SU-DHL-6 (cell line): ENCODE data around the gene TBC1D4.
"Not testable (repeated sequence)": the region's sequence is repeated elsewhere in the genome, so short reads cannot be mapped to it uniquely, and the experiment has no call there.

Experiments used
- H2AFZ ChIP-seq: fragments of 200-600 bp; sonication (generic); 2 replicates; pipeline ENCODE4 v1.6.1; 2014; ENCODE audit warnings: low read depth, mild to moderate bottlenecking, moderate library complexity, mixed read lengths, antibody characterized with exemption, low read length; ENCODE audit not compliant: severe bottlenecking
- H3F3A ChIP-seq: fragments of 200-600 bp; shearing (Covaris generic); 2 replicates; pipeline ENCODE4 v1.6.0; 2016; ENCODE audit warnings: antibody characterized with exemption, mild to moderate bottlenecking; ENCODE audit not compliant: insufficient read depth
- H3K27ac ChIP-seq: fragments of 200-600 bp; sonication (generic); 2 replicates; pipeline ENCODE4 v1.5.1; 2016; ENCODE audit warnings: low read depth, mild to moderate bottlenecking, low read length, moderate library complexity, mixed read lengths
- H3K27me3 ChIP-seq: fragments of 200-600 bp; sonication (generic), shearing (Covaris generic); 2 replicates; pipeline ENCODE4 v1.6.0; 2014; ENCODE audit warnings: mild to moderate bottlenecking, low read length
- H3K36me3 ChIP-seq: fragments of 200-600 bp; sonication (generic); 2 replicates; pipeline ENCODE4 v1.6.1; 2014; ENCODE audit warnings: mild to moderate bottlenecking, low read length, mixed read lengths
- H3K4me2 ChIP-seq: fragments of 300-600, 200-600 bp; shearing (Covaris generic), sonication (generic); 2 replicates; pipeline ENCODE4 v1.6.0; 2014; ENCODE audit warnings: low read length, low read depth, mild to moderate bottlenecking; ENCODE audit not compliant: poor library complexity, severe bottlenecking
- H3K4me3 ChIP-seq: fragments of 200-600 bp; sonication (generic); 2 replicates; pipeline ENCODE4 v1.5.1; 2014; ENCODE audit warnings: antibody characterized with exemption, low read length, mild to moderate bottlenecking, mixed read lengths; ENCODE audit not compliant: insufficient read depth, poor library complexity, severe bottlenecking
- H3K79me2 ChIP-seq: fragments of 200-600 bp; sonication (generic); 2 replicates; pipeline ENCODE4 v1.6.1; 2014; ENCODE audit warnings: mild to moderate bottlenecking, low read length, moderate library complexity; ENCODE audit not compliant: insufficient read depth
- H3K9ac ChIP-seq: fragments of 200-600 bp; sonication (generic); 2 replicates; pipeline ENCODE4 v1.7.0; 2014; ENCODE audit warnings: mild to moderate bottlenecking, low read length
- H3K9me2 ChIP-seq: fragments of 200-600 bp; sonication (generic); replicated peaks from 2 replicates; pipeline ENCODE4 v1.6.1; 2014; ENCODE audit warnings: low read length; ENCODE audit not compliant: insufficient read depth
- H3K9me3 ChIP-seq: fragments of 200-600 bp; sonication (generic); 2 replicates; pipeline ENCODE4 v1.6.1; 2014; ENCODE audit warnings: low read length, mixed read lengths; ENCODE audit not compliant: insufficient read depth
- H4K20me1 ChIP-seq: fragments of 200-600 bp; sonication (generic); 2 replicates; pipeline ENCODE4 v1.6.1; 2014; ENCODE audit warnings: low read depth, mild to moderate bottlenecking, antibody characterized with exemption, low read length, moderate library complexity, mixed read lengths
- CTCF ChIP-seq: fragments of 200-600 bp; sonication (generic); IDR thresholded peaks from one replicate; pipeline ENCODE4 v1.5.1; 2017; ENCODE audit warnings: antibody characterized with exemption, mild to moderate bottlenecking, low read length, moderate library complexity; ENCODE audit not compliant: insufficient read depth, poor library complexity, severe bottlenecking
- EZH2phosphoT487 ChIP-seq: fragments of 200-600 bp; sonication (generic), shearing (Covaris generic); conservative IDR thresholded peaks from 2 replicates; pipeline ENCODE4 v1.6.1; 2018; ENCODE audit warnings: mild to moderate bottlenecking, antibody characterized with exemption, low read length, moderate library complexity, mixed read lengths

Gene TBC1D4

GRCh38 chr13:75352641-75353327 lies 129.2 kb downstream of the TBC1D4 start:
- H3K4me3 ChIP-seq: no peak overlapping the region
- H3K9me3 ChIP-seq: no peaks in the 10 kb centered on the region
- H3K4me2 ChIP-seq: no peak overlapping the region
- no peaks in the 10 kb centered on the region for H3F3A ChIP-seq
- H3K27ac ChIP-seq: no peak overlapping the region
- no peaks in the 10 kb centered on the region for H3K27me3 ChIP-seq
- no peaks in the 10 kb centered on the region for H3K36me3 ChIP-seq
- H3K9me2 ChIP-seq: no peaks in the 10 kb centered on the region
- no peaks in the 10 kb centered on the region for H4K20me1 ChIP-seq
- H2AFZ ChIP-seq: no peak overlapping the region
- no peak overlapping the region for H3K9ac ChIP-seq
- H3K79me2 ChIP-seq: no peaks in the 10 kb centered on the region
- TF ChIP-seq EZH2phosphoT487 (no peak), CTCF (no peak)

GRCh38 chr13:75351538-75351937 lies 130.4 kb downstream of the TBC1D4 start:
- H3K27me3 ChIP-seq, H3K4me2 ChIP-seq, H3K4me3 ChIP-seq, H3K27ac ChIP-seq, H3K9me3 ChIP-seq, H2AFZ ChIP-seq, H3K36me3 ChIP-seq, H3K79me2 ChIP-seq, H3K9ac ChIP-seq, H3F3A ChIP-seq, H4K20me1 ChIP-seq, H3K9me2 ChIP-seq: not testable (repeated sequence)

- no peak overlapping the region for H2AFZ ChIP-seq
- no peaks in the 10 kb centered on the region for H4K20me1 ChIP-seq
- no peaks in the 10 kb centered on the region for H3K9me3 ChIP-seq
- no peaks in the 10 kb centered on the region for H3K36me3 ChIP-seq
- no peaks in the 10 kb centered on the region for H3K79me2 ChIP-seq
- H3K4me3 ChIP-seq: no peak overlapping the region
- H3F3A ChIP-seq: no peaks in the 10 kb centered on the region
- H3K27me3 ChIP-seq: no peaks in the 10 kb centered on the region
- H3K4me2 ChIP-seq: no peak overlapping the region
- no peak for TF ChIP-seq CTCF
- TF ChIP-seq EZH2phosphoT487: no peak
- no peak overlapping the region for H3K27ac ChIP-seq
- no peaks in the 10 kb centered on the region for H3K9me2 ChIP-seq
- no peak overlapping the region for H3K9ac ChIP-seq
Observed at GRCh38 chr13:75347925-75348324, 134.0 kb downstream of the TBC1D4 start.

- Histone ChIP-seq H3K4me2 (no peak overlapping the region), H3K36me3 (no peaks in the 10 kb centered on the region), H2AFZ (no peak overlapping the region), H3K9me2 (no peaks in the 10 kb centered on the region), H3F3A (no peaks in the 10 kb centered on the region), H3K79me2 (no peaks in the 10 kb centered on the region), H3K9ac (no peak overlapping the region), H4K20me1 (no peaks in the 10 kb centered on the region), H3K9me3 (no peaks in the 10 kb centered on the region), H3K4me3 (no peak overlapping the region), H3K27ac (no peak overlapping the region), H3K27me3 (no peaks in the 10 kb centered on the region)
- TF ChIP-seq EZH2phosphoT487 (no peak), CTCF (no peak)
Observed at GRCh38 chr13:75347457-75347856, 134.5 kb downstream of the TBC1D4 start.
